ENCODE measurements around the gene TASOR.

DNA sequence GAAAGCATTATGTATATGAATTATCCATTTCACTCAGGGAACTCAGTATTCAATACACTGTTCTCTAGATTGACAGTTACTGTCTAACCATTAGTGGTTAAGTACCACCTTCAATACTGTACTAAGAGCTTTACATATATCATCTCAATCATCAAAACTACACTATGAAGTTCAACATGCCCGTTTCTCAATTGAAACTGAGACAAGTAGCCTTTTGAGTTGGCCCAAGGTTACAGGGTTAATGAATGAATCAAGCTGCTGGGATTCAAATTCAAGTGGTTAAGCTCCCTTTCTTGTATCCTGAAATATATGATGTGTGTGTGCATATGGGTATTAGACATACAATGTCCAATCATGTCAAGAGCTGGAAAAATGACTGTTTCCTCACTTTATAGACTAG is 5.8 kb downstream of the TASOR start:
- TF ChIP-seq CTCF (IDR thresholded peaks at IDR 0.05; ENCODE audit: poor library complexity) (no peak), EZH2phosphoT487 (IDR thresholded peaks at IDR 0.05; ENCODE audit: low read depth, severe bottlenecking, unreplicated experiment) (no peak)

Measured in hepatocyte (in vitro differentiated cells).